SK-N-SH (cell line): Measurements from ENCODE around the gene TBKBP1. TPM values are rescaled to one million over a fixed set of nuclear protein-coding genes. Genes with fewer than 3 reads are reported as not detected.

ENCODE experiments used
- CTCF ChIA-PET: fragments of 300-600, 350-600 bp; formaldehyde crosslinking; extraction: SDS; loops from one replicate; lab custom pipeline; 2021; lab: Yijun Ruan, JAX
- POLR2A ChIA-PET: fragments of 350-600 bp; sonication (Branson Sonifier 250); formaldehyde crosslinking; extraction: SDS; loops from one replicate; lab custom pipeline; 2020; ENCODE audit warnings: antibody characterized with exemption, inconsistent platforms; lab: Yijun Ruan, JAX
- DNase-seq: peaks from one replicate; pipeline ENCODE4 v3.0.0; 2012
- H2AFZ ChIP-seq: fragments of 200-600 bp; sonication (generic); 2 replicates; pipeline ENCODE4 v1.8.1; 2016; ENCODE audit warnings: antibody characterized with exemption, mild to moderate bottlenecking, low read depth
- H3F3A ChIP-seq: fragments of 200-600 bp; sonication (generic); replicated peaks from 2 replicates; pipeline ENCODE3; 2016; ENCODE audit warnings: antibody characterized with exemption, mild to moderate bottlenecking; ENCODE audit not compliant: insufficient read depth
- H3K27ac ChIP-seq, 2 experiments: fragments of 200-500 bp in 1 of 2; fragments of 200-600 bp in 1 of 2; sonication (Bioruptor generic) in 1 of 2; sonication (generic), shearing (Covaris generic) in 1 of 2; 2 replicates each; pipeline versions ENCODE4 v1.5.1 to v1.6.1; 2014 to 2016; ENCODE audit warnings: low read depth in 2 of 2, inconsistent platforms in 1 of 2, low read length in 1 of 2, mild to moderate bottlenecking in 1 of 2, mixed read lengths in 1 of 2
- H3K27me3 ChIP-seq: fragments of 200-600 bp; sonication (generic), shearing (Covaris generic); 2 replicates; pipeline ENCODE4 v1.6.1; 2016; ENCODE audit warnings: mixed run types; ENCODE audit not compliant: insufficient read depth
- H3K36me3 ChIP-seq, 2 experiments: fragments of 200-500 bp in 1 of 2; fragments of 200-600 bp in 1 of 2; sonication (Bioruptor generic) in 1 of 2; sonication (generic) in 1 of 2; replicated peaks in 1 of 2; 2 replicates each; pipeline versions ENCODE3 to v1.5.1; 2014 to 2016; ENCODE audit warnings: low read length in 1 of 2, mild to moderate bottlenecking in 1 of 2; ENCODE audit not compliant: insufficient read depth in 2 of 2, control insufficient read depth in 1 of 2
- H3K4me1 ChIP-seq, 2 experiments: fragments of 200-500 bp in 1 of 2; fragments of 200-600 bp in 1 of 2; sonication (Bioruptor generic) in 1 of 2; sonication (generic), shearing (Covaris generic) in 1 of 2; 2 replicates each; pipeline versions ENCODE4 v1.5.1 to v1.6.1; 2014 to 2016; ENCODE audit warnings: low read depth in 1 of 2, low read length in 1 of 2, mixed run types in 1 of 2; ENCODE audit not compliant: insufficient read depth in 2 of 2, control insufficient read depth in 1 of 2
- H3K4me2 ChIP-seq: fragments of 200-600 bp; sonication (generic), shearing (Covaris generic); 2 replicates; pipeline ENCODE4 v1.6.1; 2017; ENCODE audit warnings: mixed run types
- H3K4me3 ChIP-seq, 2 experiments: fragments of 200-500 bp in 1 of 2; fragments of 200-600 bp in 1 of 2; sonication (Bioruptor generic) in 1 of 2; sonication (generic), shearing (Covaris generic) in 1 of 2; 2 replicates each; pipeline versions ENCODE4 v1.5.1 to v1.8.1; 2014 to 2016; ENCODE audit warnings: low read depth in 2 of 2, inconsistent platforms in 1 of 2, low read length in 1 of 2, mild to moderate bottlenecking in 1 of 2, mixed read lengths in 1 of 2, moderate library complexity in 1 of 2
- H3K79me2 ChIP-seq: fragments of 200-600 bp; sonication (generic); 2 replicates; pipeline ENCODE4 v1.8.1; 2017; ENCODE audit warnings: mild to moderate bottlenecking; ENCODE audit not compliant: insufficient read depth
- H3K9ac ChIP-seq: fragments of 200-600 bp; sonication (generic); 2 replicates; pipeline ENCODE4 v1.6.1; 2017; ENCODE audit warnings: mixed run types
- H3K9me2 ChIP-seq: fragments of 200-600 bp; sonication (generic); 2 replicates; pipeline ENCODE4 v1.6.1; 2017; ENCODE audit warnings: mixed run types
- H3K9me3 ChIP-seq: fragments of 200-600 bp; sonication (generic); 2 replicates; pipeline ENCODE4 v1.6.1; 2017; ENCODE audit warnings: mixed run types, mild to moderate bottlenecking, moderate library complexity
- H4K20me1 ChIP-seq: fragments of 200-600 bp; sonication (generic); 2 replicates; pipeline ENCODE4 v1.6.1; 2017; ENCODE audit warnings: mild to moderate bottlenecking, mixed run types; ENCODE audit not compliant: insufficient read depth
- CTCF ChIP-seq: fragments of 200-600 bp; sonication (generic); IDR thresholded peaks from 2 replicates; pipeline ENCODE4 v1.6.1; 2017; ENCODE audit warnings: antibody characterized with exemption, mild to moderate bottlenecking, moderate library complexity
- RCOR1 ChIP-seq: fragments of 150-350 bp; IDR thresholded peaks from 2 replicates; pipeline ENCODE4 v1.6.1; 2017; ENCODE audit warnings: antibody characterized with exemption, low read length
- RXRA ChIP-seq: IDR thresholded peaks from 2 replicates; pipeline ENCODE4 v1.4.0; 2012; ENCODE audit warnings: low read depth, mild to moderate bottlenecking, borderline replicate concordance
- SIN3A ChIP-seq: IDR thresholded peaks from 2 replicates; pipeline ENCODE4 v1.6.1; 2012; ENCODE audit warnings: low read depth, mild to moderate bottlenecking, low read length, moderate library complexity, borderline replicate concordance
- WGBS: methylation state at CpG from one replicate; pipeline ENCODE4 v1.1.6; 2017; ENCODE audit warnings: low lambda C conversion rate; 5-methylcytosine and 5-hydroxymethylcytosine counted together
- polyA plus RNA-seq, 3 experiments: library from polyadenylated mRNA; depleted of rRNA; stranded (reverse); fragments of >200 nt; gene quantifications; 2 replicates each; pipeline ENCODE4 v1.2.3, GENCODE V29; 2012
- TF ChIP-seq, protein P1 (sequence below): fragments of 150-350 bp; IDR thresholded peaks from 2 replicates; pipeline ENCODE4 v1.6.1; 2016; ENCODE audit warnings: mild to moderate bottlenecking, low read depth, low read length

Gene TBKBP1
- polyA plus RNA-seq, 1 of the 3 experiments (the other 2 are of a cell fraction): 14.4 TPM

GRCh38 chr17:47684025-47684424, 9.9 kb upstream of the TBKBP1 start:
- POLR2A ChIA-PET: interaction anchor here (0.6 to 1.2 kb wide), 3 partner anchors 10 to 34 kb away, joined by 3 read pairs; partner anchors contain the start of gene TBKBP1
- peaks cover 71% of the 10 kb centered on the region for H3F3A ChIP-seq
- no peak overlapping the region for H3K9ac ChIP-seq
- no peak for TF ChIP-seq CTCF
- TF ChIP-seq RXRA: no peak
- TF ChIP-seq, protein P1, sequence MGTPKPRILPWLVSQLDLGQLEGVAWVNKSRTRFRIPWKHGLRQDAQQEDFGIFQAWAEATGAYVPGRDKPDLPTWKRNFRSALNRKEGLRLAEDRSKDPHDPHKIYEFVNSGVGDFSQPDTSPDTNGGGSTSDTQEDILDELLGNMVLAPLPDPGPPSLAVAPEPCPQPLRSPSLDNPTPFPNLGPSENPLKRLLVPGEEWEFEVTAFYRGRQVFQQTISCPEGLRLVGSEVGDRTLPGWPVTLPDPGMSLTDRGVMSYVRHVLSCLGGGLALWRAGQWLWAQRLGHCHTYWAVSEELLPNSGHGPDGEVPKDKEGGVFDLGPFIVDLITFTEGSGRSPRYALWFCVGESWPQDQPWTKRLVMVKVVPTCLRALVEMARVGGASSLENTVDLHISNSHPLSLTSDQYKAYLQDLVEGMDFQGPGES: no peak
- H3K9me3 ChIP-seq: no peaks in the 10 kb centered on the region
- H3K36me3 ChIP-seq: peaks cover 68 to 76% of the 10 kb centered on the region in 2 experiments
- H3K4me2 ChIP-seq: no peak overlapping the region
- no peaks in the 10 kb centered on the region for H3K9me2 ChIP-seq
- 92% methylated on average over 4 of the region's 4 CpGs for WGBS
- peaks cover 36% of the 10 kb centered on the region; the same call in 1 of the 2 replicates for H4K20me1 ChIP-seq
- DNase-seq: no peak
- no peak overlapping the region for H2AFZ ChIP-seq
- H3K27me3 ChIP-seq: no peaks in the 10 kb centered on the region
- peaks cover 0 to 20% of the 10 kb centered on the region in 2 experiments; a peak in 2 of 4 replicates for H3K4me1 ChIP-seq
- no peak overlapping the region for H3K27ac ChIP-seq
- no peak overlapping the region for H3K4me3 ChIP-seq
- H3K79me2 ChIP-seq: 0 out of 2 replicates have a peak, but pooled peaks cover 8% of the 10 kb centered on the region
- CTCF ChIA-PET: interaction anchor here (0.6 to 1.7 kb wide), 6 partner anchors 9 to 106 kb away, joined by 3 to 6 read pairs (median 4); no protein-coding TSS in a partner anchor

- Histone ChIP-seq H3K27ac (peak overlapping the region in 1 of 2 experiments; percentile 52; a peak in 1 of 4 replicates), H3F3A (peaks cover 70% of the 10 kb centered on the region), H4K20me1 (peaks cover 29% of the 10 kb centered on the region; the same call in 1 of the 2 replicates), H3K9me3 (no peaks in the 10 kb centered on the region), H3K4me1 (peaks cover 0 to 20% of the 10 kb centered on the region in 2 experiments; a peak in 2 of 4 replicates), H3K9me2 (no peaks in the 10 kb centered on the region)
- CTCF ChIA-PET: interaction anchor here (0.6 to 1.7 kb wide), 5 partner anchors 13 to 106 kb away, joined by 3 to 6 read pairs (median 4); no protein-coding TSS in a partner anchor
- no peak for DNase-seq
- TF ChIP-seq SIN3A (peak; percentile 32; the same call in 1 of the 2 replicates), RCOR1 (no peak)
- TF ChIP-seq, all 33 proteins: peak for 1
- POLR2A ChIA-PET: interaction anchor here (0.6 to 1.2 kb wide), 4 partner anchors 9 to 34 kb away, joined by 3 read pairs; partner anchors contain the start of gene TBKBP1
- peaks cover 63 to 70% of the 10 kb centered on the region in 2 experiments for H3K36me3 ChIP-seq
- 0 out of 2 replicates have a peak, but pooled peaks cover 8% of the 10 kb centered on the region for H3K79me2 ChIP-seq
- 98% methylated on average over 4 of the region's 4 CpGs for WGBS
- no peak overlapping the region for H3K4me2 ChIP-seq
- no peak overlapping the region for H3K9ac ChIP-seq
- H3K27me3 ChIP-seq: no peaks in the 10 kb centered on the region
- no peak overlapping the region for H2AFZ ChIP-seq
- H3K4me3 ChIP-seq: no peak overlapping the region
Measured at GRCh38 chr17:47684535-47685193, 9.3 kb upstream of the TBKBP1 start.
